ENCODE measurements around the gene ISCA1. TPM values are rescaled to one million over a fixed set of nuclear protein-coding genes. Genes with fewer than 3 reads are reported as not detected.
"Not testable (repeated sequence)": the region's sequence is repeated elsewhere in the genome, so short reads cannot be mapped to it uniquely, and the experiment has no call there.

Gene ISCA1
- total RNA-seq, 1 donor from 2014 or later = 20.6 TPM

DNA sequence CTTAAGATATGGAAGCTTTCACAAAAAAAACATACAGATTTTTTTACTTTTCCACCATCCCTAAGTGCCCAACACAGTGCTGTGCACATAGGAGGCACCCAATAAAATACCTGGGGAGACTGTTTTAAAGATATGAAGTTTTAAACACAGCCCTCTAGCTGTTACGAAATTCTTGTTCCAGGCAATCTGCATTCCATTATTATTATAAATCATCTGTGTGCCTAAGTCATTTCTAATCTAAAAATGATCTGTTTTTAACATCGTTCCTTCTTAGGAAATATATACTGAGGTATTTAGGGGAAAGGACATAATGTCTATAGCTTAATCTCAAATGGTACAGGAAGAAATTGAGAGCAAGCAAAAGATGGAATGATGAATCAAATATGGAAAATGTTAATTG is 32.7 kb upstream of the ISCA1 start:
- peaks cover 38 to 55% of the 10 kb centered on the region in 2 donors for H3K36me3 ChIP-seq
- H3K9me3 ChIP-seq = no peaks in the 10 kb centered on the region
- DNase-seq (ENCODE audit: low spot score in 2 of 2) = no peak
- no peak overlapping the region for H3K27ac ChIP-seq
- intact Hi-C loops (cut with DNase I) = no loop called here
- H3K4me1 ChIP-seq = no peaks in the 10 kb centered on the region
- no peak overlapping the region for H3K4me3 ChIP-seq
- TF ChIP-seq, protein P1, sequence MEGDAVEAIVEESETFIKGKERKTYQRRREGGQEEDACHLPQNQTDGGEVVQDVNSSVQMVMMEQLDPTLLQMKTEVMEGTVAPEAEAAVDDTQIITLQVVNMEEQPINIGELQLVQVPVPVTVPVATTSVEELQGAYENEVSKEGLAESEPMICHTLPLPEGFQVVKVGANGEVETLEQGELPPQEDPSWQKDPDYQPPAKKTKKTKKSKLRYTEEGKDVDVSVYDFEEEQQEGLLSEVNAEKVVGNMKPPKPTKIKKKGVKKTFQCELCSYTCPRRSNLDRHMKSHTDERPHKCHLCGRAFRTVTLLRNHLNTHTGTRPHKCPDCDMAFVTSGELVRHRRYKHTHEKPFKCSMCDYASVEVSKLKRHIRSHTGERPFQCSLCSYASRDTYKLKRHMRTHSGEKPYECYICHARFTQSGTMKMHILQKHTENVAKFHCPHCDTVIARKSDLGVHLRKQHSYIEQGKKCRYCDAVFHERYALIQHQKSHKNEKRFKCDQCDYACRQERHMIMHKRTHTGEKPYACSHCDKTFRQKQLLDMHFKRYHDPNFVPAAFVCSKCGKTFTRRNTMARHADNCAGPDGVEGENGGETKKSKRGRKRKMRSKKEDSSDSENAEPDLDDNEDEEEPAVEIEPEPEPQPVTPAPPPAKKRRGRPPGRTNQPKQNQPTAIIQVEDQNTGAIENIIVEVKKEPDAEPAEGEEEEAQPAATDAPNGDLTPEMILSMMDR (IDR thresholded peaks at IDR 0.05) = no peak
- H3K27me3 ChIP-seq = no peaks in the 10 kb centered on the region

DNA sequence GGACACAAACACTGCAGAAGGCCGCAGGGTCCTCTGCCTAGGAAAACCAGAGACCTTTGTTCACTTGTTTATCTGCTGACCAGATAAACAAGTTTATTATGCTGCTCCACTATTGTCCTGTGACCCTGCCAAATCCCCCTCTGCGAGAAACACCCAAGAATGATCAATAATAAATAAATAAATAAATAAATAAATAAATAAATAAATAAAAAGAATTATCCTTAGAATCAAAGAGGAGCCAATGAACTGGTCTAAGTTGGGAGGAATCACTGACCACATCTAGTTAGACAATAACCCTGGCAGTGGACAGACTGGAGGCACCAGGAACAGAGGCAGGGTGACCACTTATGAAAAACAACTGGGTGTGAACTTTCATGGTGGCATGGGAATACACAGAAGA is 30.6 kb upstream of the ISCA1 start:
- H3K27ac ChIP-seq; H3K4me3 ChIP-seq; intact Hi-C loops (cut with DNase I); DNase-seq (ENCODE audit: low spot score in 2 of 2); H3K9me3 ChIP-seq; H3K27me3 ChIP-seq; H3K4me1 ChIP-seq: not testable (repeated sequence)
- H3K36me3 ChIP-seq = peaks cover 29 to 51% of the 10 kb centered on the region in 2 donors

DNA sequence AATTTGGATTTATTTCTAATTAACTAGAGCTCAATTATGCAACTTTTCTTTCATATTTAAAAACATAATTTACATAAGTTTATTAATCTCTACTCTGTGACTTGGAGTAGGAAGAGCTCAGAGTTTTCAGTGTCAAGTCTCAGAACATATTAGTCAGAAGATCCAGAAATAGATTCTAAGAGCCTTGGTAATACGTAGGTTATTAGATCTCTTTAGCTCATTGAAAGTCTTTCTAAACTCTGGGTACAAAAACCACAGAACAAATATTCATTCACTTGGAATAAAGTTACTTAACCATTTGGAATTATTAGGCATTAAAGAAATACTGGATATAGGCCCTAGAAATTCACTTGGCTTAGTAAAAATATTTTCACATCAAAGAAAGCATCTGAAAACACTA is 26.3 kb upstream of the ISCA1 start:
- TF ChIP-seq, protein P1 (IDR thresholded peaks at IDR 0.05) = no peak
- H3K27me3 ChIP-seq = no peaks in the 10 kb centered on the region
- peaks cover 55 to 71% of the 10 kb centered on the region in 2 donors for H3K36me3 ChIP-seq
- H3K4me3 ChIP-seq = no peak overlapping the region
- no peak for DNase-seq (ENCODE audit: low spot score in 2 of 2)
- H3K9me3 ChIP-seq = no peaks in the 10 kb centered on the region
- H3K27ac ChIP-seq = no peak overlapping the region
- intact Hi-C loops (cut with DNase I) = no loop called here
- no peaks in the 10 kb centered on the region for H3K4me1 ChIP-seq

DNA sequence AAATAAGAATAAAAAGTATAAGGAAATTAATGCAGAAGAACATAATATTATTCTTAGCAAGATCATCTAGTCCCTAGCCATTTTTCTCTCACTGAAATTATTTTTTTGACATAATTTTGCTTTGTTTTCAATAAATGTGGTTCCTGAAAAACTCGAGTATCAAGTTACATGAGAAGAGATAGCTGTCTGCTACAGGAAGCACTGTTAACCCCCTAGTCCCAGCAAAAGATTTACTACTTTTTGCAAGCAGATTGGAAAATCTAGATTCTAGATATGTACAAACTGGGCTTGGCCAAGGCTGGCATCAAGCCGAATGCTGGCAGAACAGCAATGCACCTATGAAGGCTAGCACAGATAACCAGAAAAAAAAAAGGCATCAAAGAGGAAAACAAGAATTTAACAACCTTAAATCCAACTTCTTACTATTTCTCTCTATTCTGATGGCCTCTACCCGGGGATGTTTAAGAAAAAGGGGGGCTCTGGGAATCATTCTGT is 21.9 kb upstream of the ISCA1 start:
- Histone ChIP-seq H3K27me3 (no peaks in the 10 kb centered on the region), H3K27ac (no peak overlapping the region), H3K4me3 (no peak overlapping the region), H3K4me1 (no peaks in the 10 kb centered on the region), H3K9me3 (no peaks in the 10 kb centered on the region), H3K36me3 (peaks cover 79 to 91% of the 10 kb centered on the region in 2 donors)
- TF ChIP-seq, protein P1 (IDR thresholded peaks at IDR 0.05) = no peak
- intact Hi-C loops (cut with DNase I) = no loop called here
- no peak for DNase-seq (ENCODE audit: low spot score in 2 of 2)

DNA sequence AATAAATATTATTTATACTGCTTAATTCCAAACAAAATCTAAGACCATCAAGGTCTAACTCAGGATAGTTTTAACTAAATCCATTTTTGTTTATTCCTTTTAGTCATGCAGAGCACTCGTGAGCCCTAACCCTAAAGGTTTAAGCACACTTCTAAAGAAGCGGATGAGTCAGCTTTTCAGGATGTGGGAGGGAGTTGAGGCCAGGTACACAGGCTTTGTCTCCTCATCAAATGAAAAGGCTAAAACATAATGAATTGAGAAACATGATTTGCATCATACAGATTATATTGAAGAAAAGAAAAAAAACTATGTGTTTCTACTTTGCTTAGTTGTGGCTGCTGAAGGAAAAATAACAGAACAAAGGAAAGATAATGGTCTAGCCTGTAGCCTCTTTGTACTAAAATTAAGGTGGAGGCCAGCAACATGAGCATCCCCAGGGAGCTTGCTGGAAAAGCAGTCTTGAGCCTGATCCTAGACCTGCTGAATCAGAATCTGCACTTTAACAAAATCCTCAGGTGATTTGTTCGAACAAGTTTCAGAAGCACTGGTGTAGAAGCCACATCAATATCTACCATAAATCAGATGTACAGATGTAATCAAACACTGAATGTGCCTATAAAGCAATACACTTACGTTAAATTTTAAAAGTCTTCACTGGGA is 21.1 kb upstream of the ISCA1 start:
- TF ChIP-seq, protein P1 (IDR thresholded peaks at IDR 0.05) = no peak
- Histone ChIP-seq H3K9me3 (no peaks in the 10 kb centered on the region), H3K36me3 (peaks cover 87 to 96% of the 10 kb centered on the region in 2 donors), H3K27me3 (no peaks in the 10 kb centered on the region), H3K4me3 (no peak overlapping the region), H3K4me1 (no peaks in the 10 kb centered on the region), H3K27ac (no peak overlapping the region)
- intact Hi-C loops (cut with DNase I) = no loop called here
- DNase-seq (ENCODE audit: low spot score in 2 of 2) = no peak

DNA sequence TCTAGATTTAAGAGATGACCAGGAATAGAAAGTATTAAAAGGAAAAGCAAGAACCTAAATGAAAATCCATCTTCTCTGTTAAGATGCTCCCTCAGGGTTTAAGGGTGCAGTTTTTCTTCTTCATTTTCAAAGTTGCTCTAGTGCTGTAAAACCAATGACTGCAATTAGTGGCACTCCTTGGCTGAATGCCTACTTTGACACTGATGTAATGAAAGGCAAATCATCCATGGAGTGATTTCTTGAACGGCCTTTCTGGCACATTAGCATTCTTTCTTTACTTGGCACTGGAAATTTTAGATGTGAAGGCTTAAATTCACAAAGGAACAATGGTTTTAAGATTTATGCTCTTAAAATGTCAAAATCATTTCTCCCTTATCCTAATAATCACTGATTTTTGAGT is 19.3 kb upstream of the ISCA1 start:
- Histone ChIP-seq H3K4me3 (no peak overlapping the region), H3K9me3 (no peaks in the 10 kb centered on the region), H3K27me3 (no peaks in the 10 kb centered on the region), H3K27ac (no peak overlapping the region), H3K36me3 (peaks cover 82 to 91% of the 10 kb centered on the region in 2 donors), H3K4me1 (no peaks in the 10 kb centered on the region)
- no peak for DNase-seq (ENCODE audit: low spot score in 2 of 2)
- intact Hi-C loops (cut with DNase I) = no loop called here
- TF ChIP-seq, protein P1 (IDR thresholded peaks at IDR 0.05) = no peak

All from ascending aorta (tissue), 2 donors.